OCI-LY3 (cell line): ENCODE data around the gene PKIG.

Source experiments
- H2AFZ ChIP-seq: fragments of 200-600, 300-600 bp; shearing (Covaris generic); 2 replicates; pipeline ENCODE4 v1.6.0; 2014; ENCODE audit warnings: antibody characterized with exemption, low read depth, low read length
- H3K27ac ChIP-seq: fragments of 200-600, 300-600 bp; sonication (generic); 2 replicates; pipeline ENCODE4 v1.5.1; 2014; ENCODE audit warnings: mild to moderate bottlenecking, low read length, moderate library complexity, mixed read lengths
- H3K27me3 ChIP-seq: fragments of 200-600, 300-600 bp; sonication (generic); 2 replicates; pipeline ENCODE4 v1.6.1; 2014; ENCODE audit warnings: low read depth, low read length, mixed read lengths
- H3K36me3 ChIP-seq: fragments of 200-600, 300-600 bp; sonication (generic); replicated peaks from 2 replicates; pipeline ENCODE3; 2014; ENCODE audit warnings: low read depth, low read length, mixed read lengths
- H3K4me1 ChIP-seq: fragments of 300-600, 200-600 bp; sonication (generic); 2 replicates; pipeline ENCODE4 v1.6.1; 2014; ENCODE audit warnings: low read length, mixed read lengths
- H3K4me2 ChIP-seq: fragments of 200-600, 300-600 bp; sonication (generic); 2 replicates; pipeline ENCODE4 v1.6.1; 2014; ENCODE audit warnings: low read length, mixed read lengths
- H3K4me3 ChIP-seq: fragments of 300-600, 200-600 bp; sonication (generic); 2 replicates; pipeline ENCODE4 v1.5.1; 2014; ENCODE audit warnings: antibody characterized with exemption, mild to moderate bottlenecking, low read length, moderate library complexity
- H3K79me2 ChIP-seq: fragments of 300-600, 200-600 bp; shearing (Covaris generic); 2 replicates; pipeline ENCODE4 v1.6.1; 2014; ENCODE audit warnings: mild to moderate bottlenecking, low read length, mixed read lengths
- H3K9ac ChIP-seq: fragments of 300-600, 200-600 bp; shearing (Covaris generic); 2 replicates; pipeline ENCODE4 v1.6.0; 2014; ENCODE audit warnings: mild to moderate bottlenecking, low read length, moderate library complexity
- H3K9me3 ChIP-seq: fragments of 200-600, 300-600 bp; shearing (Covaris generic); 2 replicates; pipeline ENCODE4 v1.6.1; 2014; ENCODE audit warnings: low read length, mixed read lengths; ENCODE audit not compliant: insufficient read depth
- H4K20me1 ChIP-seq: fragments of 200-600, 300-600 bp; sonication (generic); 2 replicates; pipeline ENCODE4 v1.6.1; 2016; ENCODE audit warnings: low read length, mixed read lengths; ENCODE audit not compliant: insufficient read depth
- CTCF ChIP-seq: fragments of 200-600, 300-600 bp; sonication (generic); IDR thresholded peaks from 2 replicates; pipeline ENCODE4 v1.5.1; 2014; ENCODE audit warnings: antibody characterized with exemption, low read length, low read depth
- EZH2phosphoT487 ChIP-seq: fragments of 200-600 bp; shearing (Covaris generic); IDR thresholded peaks from 2 replicates; pipeline ENCODE4 v1.6.1; 2018; ENCODE audit warnings: antibody characterized with exemption, mixed run types, low read depth

PKIG gene

GRCh38 chr20:44615876-44616603 is 33.7 kb downstream of the PKIG start:
- H3K4me2 ChIP-seq = no peak overlapping the region

GRCh38 chr20:44616604-44616964 is 34.2 kb downstream of the PKIG start:
- Histone ChIP-seq H3K9me3 (no peaks in the 10 kb centered on the region), H3K27ac (no peak overlapping the region), H3K4me1 (no peaks in the 10 kb centered on the region), H2AFZ (no peak overlapping the region), H4K20me1 (peaks cover 84% of the 10 kb centered on the region), H3K9ac (no peak overlapping the region), H3K36me3 (peaks cover 96% of the 10 kb centered on the region), H3K79me2 (peaks cover 43% of the 10 kb centered on the region), H3K4me3 (no peak overlapping the region), H3K27me3 (no peaks in the 10 kb centered on the region), H3K4me2 (no peak overlapping the region)
- TF ChIP-seq CTCF (no peak), EZH2phosphoT487 (no peak)

More at GRCh38 chr20:44615876-44616603, 33.7 kb downstream of the PKIG start:
- H3K9me3 ChIP-seq = no peaks in the 10 kb centered on the region
- H3K79me2 ChIP-seq = peaks cover 48% of the 10 kb centered on the region
- H3K4me1 ChIP-seq = no peaks in the 10 kb centered on the region
- H3K27me3 ChIP-seq = no peaks in the 10 kb centered on the region
- no peak for TF ChIP-seq EZH2phosphoT487
- TF ChIP-seq CTCF = no peak
- H3K9ac ChIP-seq = no peak overlapping the region
- no peak overlapping the region for H2AFZ ChIP-seq
- peaks cover 89% of the 10 kb centered on the region for H4K20me1 ChIP-seq
- peaks cover 95% of the 10 kb centered on the region for H3K36me3 ChIP-seq
- H3K4me3 ChIP-seq = no peak overlapping the region
- H3K27ac ChIP-seq = no peak overlapping the region

GRCh38 chr20:44618318-44618731 is 35.9 kb downstream of the PKIG start:
- Histone ChIP-seq H3K4me2 (no peak overlapping the region), H3K36me3 (peaks cover 98% of the 10 kb centered on the region), H3K4me1 (no peaks in the 10 kb centered on the region), H3K4me3 (no peak overlapping the region), H2AFZ (no peak overlapping the region), H3K79me2 (peaks cover 26% of the 10 kb centered on the region), H3K9me3 (no peaks in the 10 kb centered on the region), H3K27ac (peak overlapping the region; percentile 14; the same call in 1 of the 2 replicates), H3K27me3 (no peaks in the 10 kb centered on the region), H4K20me1 (peaks cover 66% of the 10 kb centered on the region), H3K9ac (no peak overlapping the region)
- no peak for TF ChIP-seq EZH2phosphoT487
- TF ChIP-seq CTCF = no peak

- Histone ChIP-seq H3K4me1 (no peaks in the 10 kb centered on the region), H3K27ac (peak overlapping the region; percentile 14; the same call in 1 of the 2 replicates), H3K27me3 (no peaks in the 10 kb centered on the region), H3K4me2 (no peak overlapping the region), H3K4me3 (no peak overlapping the region), H3K79me2 (peaks cover 16% of the 10 kb centered on the region), H2AFZ (no peak overlapping the region), H4K20me1 (peaks cover 57% of the 10 kb centered on the region), H3K9me3 (no peaks in the 10 kb centered on the region), H3K9ac (no peak overlapping the region), H3K36me3 (peaks cover 97% of the 10 kb centered on the region)
- TF ChIP-seq CTCF (no peak), EZH2phosphoT487 (no peak)
These were observed 36.9 kb downstream of the PKIG start for GRCh38 chr20:44619294-44619693.
